Activated CD8-positive, alpha-beta memory T cell treated with anti-CD3 and anti-CD28 coated beads for 36 hours (primary cell): ENCODE results near the gene UTP18. TPM values are rescaled to one million over a fixed set of nuclear protein-coding genes. Genes with fewer than 3 reads are reported as not detected.
"Not testable (repeated sequence)": the region's sequence is repeated elsewhere in the genome, so short reads cannot be mapped to it uniquely, and the experiment has no call there.

ENCODE experiments used
- CTCF ChIA-PET: fragments of 350-600 bp; sonication (Branson Sonifier 250); formaldehyde crosslinking; loops from one replicate; lab custom pipeline; 2021; ENCODE audit warnings: antibody characterized with exemption; lab: Charles Lee
- POLR2A ChIA-PET: fragments of 350-600 bp; sonication (Branson Sonifier 250); formaldehyde crosslinking; loops from one replicate; lab custom pipeline; 2021; ENCODE audit warnings: antibody characterized with exemption; lab: Charles Lee
- total RNA-seq, 2 experiments: library from RNA; stranded (reverse); gene quantifications; one replicate each; pipeline ENCODE4 v1.2.3, GENCODE V29; 2021

The UTP18 gene
- total RNA-seq, 2 experiments from 2014 or later, result 72.1 to 84.5 TPM

DNA sequence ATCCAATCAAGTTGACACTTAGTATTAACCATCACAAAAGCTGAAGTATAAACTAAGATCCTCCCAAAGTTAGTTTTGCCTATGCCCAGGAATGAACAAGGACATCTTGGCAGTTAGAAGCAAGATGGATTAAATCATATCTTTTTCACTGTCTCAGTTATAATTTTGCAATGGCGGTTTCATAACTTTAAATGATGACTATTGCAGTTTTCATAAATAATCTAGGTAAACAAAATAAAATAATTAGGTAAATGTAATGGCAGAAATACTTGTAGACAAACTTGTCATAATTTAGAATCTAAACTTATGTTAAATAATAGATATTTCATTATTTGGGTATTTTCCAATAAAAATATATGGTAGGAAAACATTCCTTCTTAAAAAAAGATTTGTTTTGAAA is 51.7 kb downstream of the UTP18 start:
- CTCF ChIA-PET, POLR2A ChIA-PET: not testable (repeated sequence)

DNA sequence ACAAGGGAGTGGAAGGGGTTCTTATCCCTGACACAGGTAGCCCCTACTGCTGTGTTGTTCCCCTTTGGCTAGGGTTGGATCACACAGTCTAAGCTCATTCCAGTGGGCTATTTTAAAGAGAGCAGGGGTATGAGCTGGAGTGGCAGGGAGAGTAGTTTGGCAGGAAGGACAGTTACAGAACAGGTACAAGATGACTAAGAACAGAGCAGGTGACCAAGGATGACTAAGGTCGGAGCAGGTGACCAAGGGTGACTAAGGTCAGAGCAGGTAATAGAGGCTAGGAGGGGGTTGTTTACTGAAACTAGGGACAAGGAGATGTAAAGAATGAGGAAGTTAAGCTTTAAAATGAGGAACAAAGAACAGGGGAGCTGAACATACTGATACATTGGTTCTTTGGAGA is 58.8 kb downstream of the UTP18 start:
- ChIA-PET POLR2A (no interaction called here), CTCF (no interaction called here)

DNA sequence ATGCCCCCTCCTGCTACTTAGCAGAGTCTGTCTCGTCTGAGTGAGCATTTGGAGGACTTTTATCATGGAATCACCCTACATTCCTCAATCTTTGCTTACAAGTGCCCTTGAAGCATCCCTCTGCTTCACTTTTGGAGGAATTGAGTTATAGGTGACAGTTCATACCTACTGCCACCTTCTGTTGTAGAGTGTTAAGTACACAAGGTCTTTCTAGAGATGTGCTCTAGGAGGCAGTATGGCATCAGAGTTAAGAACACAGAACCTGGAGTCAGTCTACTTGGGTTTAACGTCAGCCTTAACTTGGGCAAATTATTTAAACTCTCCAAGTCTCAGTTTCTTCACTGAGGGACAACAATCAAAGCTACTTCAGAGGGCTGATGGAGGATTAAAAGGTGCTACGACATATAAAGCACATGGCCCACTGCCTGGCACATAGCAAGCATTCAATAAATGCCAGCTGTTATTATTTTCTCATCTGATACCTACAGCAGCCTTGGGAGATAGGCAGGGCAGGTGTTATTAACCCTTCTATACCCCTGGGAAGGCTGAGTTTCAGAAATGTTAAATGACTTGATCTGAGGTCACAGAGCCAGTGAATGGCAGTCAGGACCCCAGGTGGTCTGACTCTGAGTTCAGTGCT is 62.2 kb downstream of the UTP18 start:
- ChIA-PET POLR2A (no interaction called here), CTCF (no interaction called here)

DNA sequence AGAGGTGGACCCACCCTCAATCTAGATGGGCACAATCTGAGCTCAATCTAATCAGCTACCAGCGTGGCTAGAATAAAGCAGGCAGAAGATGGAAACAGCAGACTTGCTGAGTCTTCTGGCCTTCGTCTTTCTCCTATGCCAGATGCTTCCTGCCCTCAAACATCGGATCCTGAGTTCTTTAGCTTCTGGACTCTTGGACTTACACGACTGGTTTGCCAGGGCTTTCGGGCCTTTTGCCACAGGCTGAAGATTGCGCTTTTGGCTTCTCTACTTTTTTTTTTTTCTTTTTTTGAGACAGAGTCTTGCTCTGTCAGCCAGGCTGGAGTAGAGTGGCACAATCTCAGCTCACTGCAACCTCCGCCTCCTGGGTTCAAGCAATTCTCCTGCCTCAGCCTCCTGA is 65.1 kb downstream of the UTP18 start:
- ChIA-PET POLR2A (no interaction called here), CTCF (no interaction called here)

DNA sequence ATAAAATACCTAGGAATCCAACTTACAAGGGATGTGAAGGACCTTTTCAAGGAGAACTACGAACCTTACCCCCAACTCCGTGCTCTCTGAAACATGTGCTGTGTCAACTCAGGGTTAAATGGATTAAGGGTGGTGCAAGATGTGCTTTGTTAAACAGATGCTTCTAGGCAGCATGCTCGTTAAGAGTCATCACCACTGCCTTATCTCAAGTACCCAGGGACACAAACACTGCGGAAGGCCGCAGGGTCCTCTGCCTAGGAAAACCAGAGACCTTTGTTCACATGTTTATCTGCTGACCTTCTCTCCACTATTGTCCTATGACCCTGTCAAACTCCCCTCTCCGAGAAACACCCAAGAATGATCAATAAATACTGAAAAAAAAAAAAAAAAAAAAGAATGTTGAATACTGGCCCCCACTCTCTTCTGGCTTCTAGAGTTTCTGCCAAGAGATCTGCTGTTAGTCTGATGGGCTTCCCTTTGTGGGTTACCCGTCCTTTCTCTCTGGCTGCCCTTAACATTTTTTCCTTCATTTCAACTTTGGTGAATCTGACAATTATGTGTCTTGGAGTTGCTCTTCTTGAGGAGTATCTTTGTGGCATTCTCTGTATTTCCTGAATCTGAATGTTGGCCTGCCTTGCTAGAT is 70.6 kb downstream of the UTP18 start:
- CTCF ChIA-PET, POLR2A ChIA-PET: not testable (repeated sequence)

DNA sequence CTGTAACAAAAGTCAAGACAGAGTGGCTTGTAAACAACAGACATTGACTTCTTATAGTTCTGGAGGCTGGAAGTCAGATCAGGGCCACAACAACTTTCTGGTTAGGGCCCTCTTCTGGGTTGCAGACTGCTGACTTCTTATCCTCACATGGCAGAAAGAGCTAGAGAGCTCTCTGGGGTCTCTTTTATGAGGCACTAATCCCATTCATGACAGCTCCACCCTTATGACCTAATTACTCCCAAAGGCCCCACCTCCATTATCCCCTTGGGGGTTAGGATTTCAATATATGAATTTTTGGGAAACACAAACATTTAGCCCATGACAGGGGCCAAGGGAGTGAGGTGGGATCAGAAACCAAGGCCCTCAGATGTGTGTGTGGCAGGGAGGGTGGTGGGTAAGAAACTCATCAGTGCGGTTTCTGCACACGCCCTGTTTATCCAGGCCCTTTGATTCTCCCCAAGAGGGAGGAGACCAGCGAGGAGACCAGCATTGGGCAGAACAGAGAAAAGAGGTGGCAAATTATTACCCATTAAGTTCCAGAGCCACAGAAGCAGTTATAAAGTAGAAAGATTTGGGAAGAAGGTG is 74.8 kb downstream of the UTP18 start:
- POLR2A ChIA-PET, result no interaction called here
- CTCF ChIA-PET, result no interaction called here

DNA sequence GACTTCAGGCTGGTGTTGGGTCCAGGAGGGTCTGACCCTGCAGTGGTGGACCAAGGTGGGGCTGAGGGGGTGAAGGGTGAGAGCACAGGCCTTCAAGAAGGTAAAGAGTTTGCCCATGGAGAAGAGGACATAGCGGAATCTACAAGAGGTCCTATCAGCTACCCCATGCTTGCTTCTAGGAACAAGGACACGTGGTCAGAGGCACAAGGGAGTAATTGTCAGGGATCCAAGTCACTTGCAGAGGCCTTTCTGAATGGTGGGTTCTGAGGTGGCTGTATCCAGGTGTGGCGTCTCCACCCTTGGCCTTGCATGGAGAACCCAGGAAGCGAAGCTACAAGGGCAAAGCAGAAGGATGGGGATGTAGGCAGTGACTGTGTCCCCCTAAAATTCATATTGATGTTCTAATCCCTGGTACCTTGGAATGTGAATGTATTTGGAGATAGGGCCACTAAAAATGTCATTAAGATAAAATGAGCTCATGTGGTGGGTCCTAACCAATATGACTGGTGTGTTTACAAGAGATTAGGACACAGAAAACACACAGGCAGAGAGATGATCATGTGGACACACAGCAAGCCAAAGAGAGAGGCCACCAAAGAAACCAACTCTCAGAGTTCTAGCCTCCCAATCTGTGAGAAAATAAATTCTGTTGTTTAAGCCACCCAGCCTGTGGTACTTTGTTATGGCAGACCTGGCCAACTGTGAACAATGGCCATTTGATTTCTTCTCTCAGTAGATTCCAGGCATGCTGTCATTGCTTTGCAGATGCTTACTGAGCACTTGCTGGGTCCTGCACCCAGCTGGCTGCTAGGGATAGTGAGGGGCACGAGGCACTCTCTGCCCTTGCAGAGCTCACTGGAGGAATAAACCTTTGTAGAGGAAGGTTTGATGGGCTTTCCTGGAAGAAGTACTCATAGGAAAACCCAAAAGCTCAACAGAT is 75.8 kb downstream of the UTP18 start:
- ChIA-PET CTCF (no interaction called here), POLR2A (no interaction called here)

DNA sequence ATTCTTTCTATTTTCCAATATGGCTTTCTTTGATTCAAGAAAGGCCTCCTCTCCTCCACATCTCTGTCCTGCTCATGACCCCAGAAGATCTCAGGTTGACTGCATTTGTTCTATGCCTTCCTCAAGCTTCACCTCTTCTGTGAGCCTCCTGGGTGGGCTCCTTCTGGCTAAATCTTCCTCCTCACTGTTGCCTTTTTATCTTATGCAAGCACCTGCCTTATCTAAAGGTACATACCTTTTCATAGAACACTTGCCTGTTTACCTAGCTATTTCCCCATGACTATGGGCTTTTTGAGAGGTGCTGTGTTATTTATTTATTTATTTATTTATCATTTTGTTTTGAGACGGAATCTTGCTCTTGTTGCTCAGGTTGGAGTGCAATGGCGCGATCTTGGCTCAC is 81.1 kb downstream of the UTP18 start:
- ChIA-PET CTCF (no interaction called here), POLR2A (no interaction called here)

DNA sequence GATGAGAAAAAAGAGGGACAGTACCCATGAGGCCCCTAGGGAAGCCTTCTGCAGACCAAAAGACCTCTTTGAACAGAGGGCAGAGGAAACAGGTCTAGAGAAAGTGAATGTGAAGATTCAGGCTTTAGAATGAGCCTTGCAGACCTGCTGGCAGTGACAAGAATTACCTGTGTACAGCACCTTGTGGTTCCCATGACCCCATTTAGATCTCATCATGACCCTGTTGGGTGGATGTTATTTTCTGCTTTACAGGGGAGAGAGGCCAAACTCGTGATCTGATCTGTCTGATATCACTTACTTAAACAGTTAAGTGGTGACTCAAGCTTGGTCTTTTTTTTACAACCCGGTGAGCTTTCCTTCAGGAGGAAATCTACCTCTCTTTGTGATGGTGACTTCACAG is 81.9 kb downstream of the UTP18 start:
- POLR2A ChIA-PET, result no interaction called here
- CTCF ChIA-PET, result no interaction called here

DNA sequence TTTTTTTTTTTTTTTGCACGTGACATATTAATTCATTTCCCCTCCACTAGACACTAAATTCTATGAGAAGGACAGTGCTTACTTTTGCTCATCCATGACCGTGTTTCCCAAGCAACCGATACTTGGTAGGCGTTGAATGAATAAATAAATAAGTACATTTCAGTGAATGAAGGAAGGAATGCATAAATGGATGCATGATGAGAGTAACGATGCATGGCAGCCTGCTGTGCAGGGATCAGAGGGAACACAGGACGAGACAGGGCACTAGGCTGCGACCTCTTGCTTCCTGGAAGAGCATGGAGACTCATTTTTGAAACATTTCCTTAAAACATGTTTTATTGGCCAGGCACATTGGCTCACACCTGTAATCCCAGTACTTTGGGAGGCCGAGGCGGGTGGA is 84.2 kb downstream of the UTP18 start:
- ChIA-PET CTCF (no interaction called here), POLR2A (no interaction called here)

DNA sequence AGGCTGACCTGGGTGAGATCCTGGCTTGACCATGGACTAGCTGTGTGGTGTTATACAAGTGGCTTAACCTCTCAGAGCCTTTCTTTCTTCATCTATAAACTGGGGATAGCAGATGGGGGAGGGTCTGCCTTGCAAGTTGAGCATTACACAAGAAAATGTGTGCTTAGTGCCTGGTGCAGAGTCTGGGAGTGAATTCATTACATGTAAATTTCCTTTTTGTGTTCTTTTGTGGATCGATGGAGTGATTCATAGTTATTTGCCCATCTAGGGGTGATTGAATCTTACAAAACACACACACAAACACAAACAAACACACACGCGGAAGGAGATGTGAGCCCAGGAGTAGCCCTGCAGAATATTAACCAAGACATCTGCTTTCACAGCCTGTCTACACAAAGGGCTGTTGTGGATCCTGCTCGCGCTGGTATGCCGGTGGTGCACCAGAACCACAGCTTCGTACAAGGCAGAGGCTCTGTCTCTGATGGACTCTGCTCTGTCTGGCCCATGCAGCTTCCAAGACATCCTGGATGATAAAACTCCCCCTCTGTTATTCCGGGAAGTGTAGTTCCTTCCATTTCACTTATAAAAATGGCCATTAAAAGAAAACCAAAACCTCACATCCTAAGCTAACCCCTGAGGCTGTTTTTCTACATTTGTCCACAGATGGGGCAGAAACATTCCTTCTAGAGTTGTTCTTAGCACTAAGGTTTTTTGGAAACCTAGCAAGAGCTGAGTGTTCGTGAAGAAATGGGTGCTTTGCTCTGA is 86.1 kb downstream of the UTP18 start:
- ChIA-PET CTCF (no interaction called here), POLR2A (no interaction called here)

Other genes starting within 250 kb of the UTP18 start
- 10 to 100 TPM; 42.0 to 42.8 TPM for gene SPAG9, start 139.7 kb upstream of the UTP18 start, total RNA-seq
- 100 to 1,000 TPM; 450 to 454 TPM for gene NME1, start 107.0 kb upstream of the UTP18 start, total RNA-seq
- 100 to 1,000 TPM; 942 to 954 TPM for gene NME2, start 94.1 kb upstream of the UTP18 start, total RNA-seq
- gene MBTD1, start 497 bp upstream of the UTP18 start, total RNA-seq, result 1 to 10 TPM; 7.1 to 8.6 TPM